ENCODE measurements around the gene PTPRM. TPM values are rescaled to one million over a fixed set of nuclear protein-coding genes. Genes with fewer than 3 reads are reported as not detected.

The PTPRM gene
- total RNA-seq, 1 experiment from 2014 or later: 14.5 TPM

DNA sequence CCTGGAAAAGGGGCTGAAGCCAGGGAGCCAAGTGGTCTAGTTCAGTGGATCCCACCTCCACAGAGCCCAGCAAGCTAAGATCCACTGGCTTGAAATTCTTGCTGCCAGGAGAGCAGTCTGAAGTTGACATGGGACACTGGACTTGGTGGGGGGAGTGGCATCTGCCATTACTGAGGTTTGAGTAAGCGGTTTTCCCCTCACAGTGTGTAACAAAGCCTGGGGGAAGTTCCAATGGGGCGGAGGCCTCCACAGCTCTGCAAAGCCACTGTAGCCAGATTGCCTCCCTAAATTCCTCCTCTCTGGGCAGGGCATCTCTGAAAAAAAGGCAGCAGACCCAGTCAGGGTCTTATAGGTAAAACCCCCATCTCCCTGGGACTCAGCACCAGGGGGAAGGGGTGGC, 144.4 kb downstream of the PTPRM start:
- POLR2A ChIA-PET: no interaction called here
- H3K79me2 ChIP-seq (ENCODE audit: insufficient read depth, low read length): no peaks in the 10 kb centered on the region
- ATAC-seq: no peak
- CTCF ChIA-PET: no interaction called here
- no peak overlapping the region for H3K4me3 ChIP-seq (replicated peaks in 1 of 2; ENCODE audit: low read depth in 1 of 2, low read length in 2 of 2)
- H3K9me3 ChIP-seq (ENCODE audit: control insufficient read depth in 1 of 2, insufficient read depth in 1 of 2, low read depth in 1 of 2, low read length in 2 of 2): no peaks in the 10 kb centered on the region
- RAD21 ChIA-PET (ENCODE audit: low non-redundant PET in 1 of 2, low total read pairs in 2 of 2, uncharacterized antibody in 2 of 2, unreplicated experiment in 2 of 2): no interaction called here
- DNase-seq (ENCODE audit: low read depth, low spot score): no peak
- H3K4me1 ChIP-seq (ENCODE audit: control insufficient read depth in 1 of 2, insufficient read depth in 2 of 2, low read length in 2 of 2): no peaks in the 10 kb centered on the region
- no peaks in the 10 kb centered on the region; the same call in 1 of the 2 replicates for H4K20me1 ChIP-seq (ENCODE audit: insufficient read depth)
- H3K36me3 ChIP-seq (ENCODE audit: control insufficient read depth in 1 of 2, insufficient read depth in 2 of 2, low read length in 2 of 2): no peaks in the 10 kb centered on the region
- BruUV-seq (replicated peaks): no TSS peak
- H3K4me2 ChIP-seq (ENCODE audit: low read length): no peak overlapping the region
- H3K9ac ChIP-seq (ENCODE audit: low read length): no peak overlapping the region
- H2AFZ ChIP-seq (ENCODE audit: low read depth, low read length, poor library complexity, severe bottlenecking): no peak overlapping the region
- intact Hi-C loops (cut with micrococcal nuclease): no loop called here
- no peak overlapping the region for H3K27ac ChIP-seq (ENCODE audit: low read depth, low read length)
- peaks cover 25% of the 10 kb centered on the region for H3K27me3 ChIP-seq (ENCODE audit: insufficient read depth, low read length)
- H3K9me2 ChIP-seq (ENCODE audit: insufficient read depth): no peaks in the 10 kb centered on the region
- TF ChIP-seq EGR1 (IDR thresholded peaks at IDR 0.05; ENCODE audit: low read depth): no peak
- TF ChIP-seq JUND (IDR thresholded peaks at IDR 0.05): no peak
- TF ChIP-seq SP1 (IDR thresholded peaks at IDR 0.05; ENCODE audit: low read depth): no peak
- TF ChIP-seq, protein P1, sequence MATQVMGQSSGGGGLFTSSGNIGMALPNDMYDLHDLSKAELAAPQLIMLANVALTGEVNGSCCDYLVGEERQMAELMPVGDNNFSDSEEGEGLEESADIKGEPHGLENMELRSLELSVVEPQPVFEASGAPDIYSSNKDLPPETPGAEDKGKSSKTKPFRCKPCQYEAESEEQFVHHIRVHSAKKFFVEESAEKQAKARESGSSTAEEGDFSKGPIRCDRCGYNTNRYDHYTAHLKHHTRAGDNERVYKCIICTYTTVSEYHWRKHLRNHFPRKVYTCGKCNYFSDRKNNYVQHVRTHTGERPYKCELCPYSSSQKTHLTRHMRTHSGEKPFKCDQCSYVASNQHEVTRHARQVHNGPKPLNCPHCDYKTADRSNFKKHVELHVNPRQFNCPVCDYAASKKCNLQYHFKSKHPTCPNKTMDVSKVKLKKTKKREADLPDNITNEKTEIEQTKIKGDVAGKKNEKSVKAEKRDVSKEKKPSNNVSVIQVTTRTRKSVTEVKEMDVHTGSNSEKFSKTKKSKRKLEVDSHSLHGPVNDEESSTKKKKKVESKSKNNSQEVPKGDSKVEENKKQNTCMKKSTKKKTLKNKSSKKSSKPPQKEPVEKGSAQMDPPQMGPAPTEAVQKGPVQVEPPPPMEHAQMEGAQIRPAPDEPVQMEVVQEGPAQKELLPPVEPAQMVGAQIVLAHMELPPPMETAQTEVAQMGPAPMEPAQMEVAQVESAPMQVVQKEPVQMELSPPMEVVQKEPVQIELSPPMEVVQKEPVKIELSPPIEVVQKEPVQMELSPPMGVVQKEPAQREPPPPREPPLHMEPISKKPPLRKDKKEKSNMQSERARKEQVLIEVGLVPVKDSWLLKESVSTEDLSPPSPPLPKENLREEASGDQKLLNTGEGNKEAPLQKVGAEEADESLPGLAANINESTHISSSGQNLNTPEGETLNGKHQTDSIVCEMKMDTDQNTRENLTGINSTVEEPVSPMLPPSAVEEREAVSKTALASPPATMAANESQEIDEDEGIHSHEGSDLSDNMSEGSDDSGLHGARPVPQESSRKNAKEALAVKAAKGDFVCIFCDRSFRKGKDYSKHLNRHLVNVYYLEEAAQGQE (IDR thresholded peaks at IDR 0.05; ENCODE audit: low read depth): no peak
- no peak for TF ChIP-seq POLR2A (IDR thresholded peaks at IDR 0.05; ENCODE audit: borderline replicate concordance, extremely low read depth, insufficient read depth, insufficient read length)
- no peak for TF ChIP-seq RAD21 (IDR thresholded peaks at IDR 0.05; ENCODE audit: low read depth)
- TF ChIP-seq EZH2 (IDR thresholded peaks at IDR 0.05): no peak
- no peak for TF ChIP-seq CBX3 (IDR thresholded peaks at IDR 0.05; ENCODE audit: low read depth)
- TF ChIP-seq SIN3A (IDR thresholded peaks at IDR 0.05; ENCODE audit: low read depth): no peak
- TF ChIP-seq CEBPB (IDR thresholded peaks at IDR 0.05; ENCODE audit: low read depth): no peak
- no peak for TF ChIP-seq TCF7L2 (IDR thresholded peaks at IDR 0.05; ENCODE audit: borderline replicate concordance, extremely low read depth, insufficient read depth, insufficient read length)
- TF ChIP-seq, protein P2, sequence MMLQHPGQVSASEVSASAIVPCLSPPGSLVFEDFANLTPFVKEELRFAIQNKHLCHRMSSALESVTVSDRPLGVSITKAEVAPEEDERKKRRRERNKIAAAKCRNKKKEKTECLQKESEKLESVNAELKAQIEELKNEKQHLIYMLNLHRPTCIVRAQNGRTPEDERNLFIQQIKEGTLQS (IDR thresholded peaks at IDR 0.05): no peak
- TF ChIP-seq SRF (IDR thresholded peaks at IDR 0.05; ENCODE audit: low read depth): no peak
- TF ChIP-seq YY1 (IDR thresholded peaks at IDR 0.05; ENCODE audit: extremely low read depth, insufficient replicate concordance, low read depth, low read length): no peak
- TF ChIP-seq, protein P3, sequence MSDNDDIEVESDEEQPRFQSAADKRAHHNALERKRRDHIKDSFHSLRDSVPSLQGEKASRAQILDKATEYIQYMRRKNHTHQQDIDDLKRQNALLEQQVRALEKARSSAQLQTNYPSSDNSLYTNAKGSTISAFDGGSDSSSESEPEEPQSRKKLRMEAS (IDR thresholded peaks at IDR 0.05): no peak

Data from HCT116 (cell line).